ENCODE results near the gene FMNL3. TPM values are rescaled to one million over a fixed set of nuclear protein-coding genes. Genes with fewer than 3 reads are reported as not detected.

The FMNL3 gene
- total and polyA plus RNA-seq, 2 of the 8 experiments (the other 6 are each of a cell fraction or from before 2014, with no cell fraction given): 8.6 to 29.0 TPM

DNA sequence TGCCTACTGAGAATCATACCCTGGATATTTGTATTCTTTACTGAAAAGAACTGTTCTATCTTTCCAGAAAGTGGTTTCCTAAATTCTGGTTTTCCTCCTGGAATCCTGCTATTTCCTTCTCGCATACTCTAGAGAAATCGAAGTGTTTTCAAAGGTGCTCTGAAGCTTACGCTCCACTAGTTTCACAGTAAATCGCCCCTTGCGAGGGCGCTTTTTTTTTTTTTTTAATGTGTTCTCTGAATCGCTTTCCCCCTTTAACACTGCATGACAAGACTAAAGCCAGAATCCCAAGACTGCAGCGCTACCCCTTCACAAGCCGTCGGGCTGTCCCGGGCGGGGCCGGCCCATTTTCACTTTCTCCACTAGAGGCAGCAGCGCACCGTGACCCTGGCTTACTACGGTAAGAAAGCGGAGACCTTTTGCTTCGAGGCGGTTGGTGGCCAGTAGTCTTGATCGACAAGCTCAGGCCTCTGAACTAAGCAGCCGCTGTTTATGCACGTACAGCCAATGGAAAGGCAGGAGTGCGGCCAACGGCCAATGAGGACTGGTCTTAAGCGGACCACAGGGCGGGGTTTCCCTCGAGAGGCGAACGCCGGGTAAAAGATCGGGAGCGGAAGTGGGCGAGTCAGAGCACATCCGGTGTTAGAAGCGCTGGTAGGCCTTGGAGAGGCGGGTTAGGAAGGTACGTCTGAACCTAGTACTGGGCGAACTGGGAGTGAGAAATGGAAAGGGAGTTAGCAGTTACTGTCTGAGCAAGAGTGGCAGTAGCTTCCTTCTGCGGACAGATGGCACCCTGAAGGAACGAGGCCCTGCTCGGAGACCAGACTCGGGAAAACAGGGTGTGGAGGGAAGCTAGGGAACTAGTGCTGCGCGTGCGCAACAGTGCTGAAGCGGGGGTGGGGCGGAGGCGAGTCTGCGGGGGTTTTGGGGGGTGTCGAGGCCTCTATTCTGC is 34.0 kb upstream of the FMNL3 start, which contains the start of gene TMBIM6:
Gene TMBIM6 (plus strand): TSS at position 628 of the 952 bp plus-strand sequence. CDS start 10,937 bp downstream, outside the sequence.
- CTCF ChIA-PET (ENCODE audit: partially characterized antibody): interaction anchor here (0.6 to 2.7 kb wide), 34 partner anchors 8 to 399 kb away, joined by 3 to 14 read pairs (median 4); partner anchors contain the start of gene FAM186B
- no peak for TF ChIP-seq POU5F1 (IDR thresholded peaks at IDR 0.05; ENCODE audit: low read depth, low read length)
- TF ChIP-seq PHF8 (conservative IDR thresholded peaks at IDR 0.05; ENCODE audit: low read depth, low read length): peak; percentile 99
- TF ChIP-seq CTBP2 (IDR thresholded peaks at IDR 0.05; ENCODE audit: borderline replicate concordance, insufficient read depth, insufficient read length, low read length): no peak
- TF ChIP-seq RFX5 (IDR thresholded peaks at IDR 0.05; ENCODE audit: borderline replicate concordance, low read depth, low read length): no peak
- TF ChIP-seq GABPA (IDR thresholded peaks at IDR 0.05; ENCODE audit: borderline replicate concordance, insufficient read depth, low read length): peak; percentile 86
- TF ChIP-seq JUN (IDR thresholded peaks at IDR 0.05; ENCODE audit: low read depth, low read length): no peak
- peak; percentile 2; the same call in 1 of the 2 replicates for TF ChIP-seq SRF (IDR thresholded peaks at IDR 0.05; ENCODE audit: low read depth, low read length)
- peak in 1 of 2 experiments; percentile 63; a peak in 1 of 4 replicates for TF ChIP-seq HDAC2 (IDR thresholded peaks at IDR 0.05; ENCODE audit: borderline replicate concordance in 1 of 2, low read depth in 2 of 2, low read length in 2 of 2)
- no peak for TF ChIP-seq TCF12 (IDR thresholded peaks at IDR 0.05; ENCODE audit: low read depth, low read length)

More for the DNA sequence above, 34.0 kb upstream of the FMNL3 start, which contains the start of gene TMBIM6:
- Histone ChIP-seq H3K56ac (replicated peaks; ENCODE audit: insufficient read length, low read depth, low read length) (peak within 1 kb of the TSS; percentile 43), H4K20me1 (replicated peaks in 1 of 2; ENCODE audit: control insufficient read depth in 1 of 2, insufficient read depth in 2 of 2, low read length in 2 of 2) (peaks cover 24 to 26% of the 10 kb centered on the region in 2 experiments), H3K4me3 (ENCODE audit: extremely low read depth in 1 of 4, insufficient read depth in 2 of 4, low read depth in 3 of 4, low read length in 4 of 4) (peak within 1 kb of the TSS; percentile 74 to 95 (median 82)), H2BK15ac (ENCODE audit: low read length) (no peak within 1 kb of the TSS), H3K27me3 (replicated peaks in 1 of 4; ENCODE audit: control insufficient read depth in 3 of 4, extremely low read depth in 1 of 4, insufficient read depth in 3 of 4, low read length in 3 of 4) (no peaks in the 10 kb centered on the region), H2BK120ac (replicated peaks; ENCODE audit: low read depth, low read length) (peak within 1 kb of the TSS; percentile 55), H3K9me3 (ENCODE audit: insufficient read depth in 2 of 2, low read depth in 1 of 2, low read length in 1 of 2) (no peaks in the 10 kb centered on the region), H3K14ac (ENCODE audit: insufficient read length) (no peak within 1 kb of the TSS), H4K91ac (replicated peaks; ENCODE audit: insufficient read length, low read length) (no peak within 1 kb of the TSS), H3K79me1 (ENCODE audit: low read depth, low read length) (0 out of 2 replicates have a peak, but pooled peaks cover 3% of the 10 kb centered on the region), H3K36me3 (ENCODE audit: control insufficient read depth in 2 of 4, insufficient read depth in 4 of 4, low read length in 3 of 4) (peaks cover 0 to 4% (median 0%) of the 10 kb centered on the region in 4 experiments; a peak in 2 of 8 replicates), H2BK12ac (ENCODE audit: low read depth, low read length) (peak within 1 kb of the TSS; percentile 41; the same call in 1 of the 2 replicates), H3K18ac (ENCODE audit: extremely low read depth, low read length) (peak within 1 kb of the TSS; percentile 97), H3K4me1 (replicated peaks in 1 of 4; ENCODE audit: control insufficient read depth in 3 of 4, insufficient read depth in 4 of 4, low read length in 3 of 4) (peaks cover 0 to 3% (median 2%) of the 10 kb centered on the region in 4 experiments; a peak in 2 of 7 replicates), H3K23me2 (ENCODE audit: low read depth, low read length) (peaks cover 3% of the 10 kb centered on the region), H4K8ac (ENCODE audit: extremely low read depth, insufficient read depth, low read length) (peak within 1 kb of the TSS; percentile 96; the same call in 1 of the 2 replicates), H4K5ac (ENCODE audit: insufficient read length, low read depth, low read length) (peak within 1 kb of the TSS; percentile 86), H2AFZ (ENCODE audit: low read length) (peak within 1 kb of the TSS; percentile 94), H2AK5ac (ENCODE audit: low read depth, low read length) (0 out of 2 replicates have a peak within 1 kb of the TSS, but pooled peaks have one; percentile 11), H2BK5ac (ENCODE audit: low read depth, low read length) (peak within 1 kb of the TSS; percentile 98), H3K27ac (ENCODE audit: low read depth, low read length) (peak within 1 kb of the TSS; percentile 93), H3K4ac (replicated peaks; ENCODE audit: insufficient read length, low read depth, low read length) (no peak within 1 kb of the TSS), H3K79me2 (ENCODE audit: control insufficient read depth in 1 of 2, insufficient read depth in 2 of 2, low read length in 2 of 2) (peaks cover 38 to 45% of the 10 kb centered on the region in 2 experiments), H3K23ac (ENCODE audit: insufficient read length) (no peak within 1 kb of the TSS), H3K4me2 (ENCODE audit: insufficient read depth in 1 of 2, low read depth in 2 of 2, low read length in 2 of 2) (peak within 1 kb of the TSS; percentile 69 to 89), H2BK20ac (ENCODE audit: low read length) (no peak within 1 kb of the TSS), H3K9ac (replicated peaks in 1 of 4; ENCODE audit: extremely low read depth in 1 of 4, low read depth in 3 of 4, low read length in 3 of 4) (peak within 1 kb of the TSS; percentile 90 to 98 (median 98))
- FAIRE-seq (peak; percentile 94), DNase-seq (ENCODE audit: low read depth in 1 of 2, low spot score in 2 of 2) (peak; percentile 99 to 100)
- POLR2A ChIA-PET (ENCODE audit: partially characterized antibody): interaction anchor here (0.6 to 2.7 kb wide), 68 partner anchors 9 to 581 kb away, joined by 3 to 25 read pairs (median 6); partner anchors contain the start of genes BCDIN3D, COX14, FAM186B and FMNL3
- 4% methylated on average over 50 of the region's 50 CpGs; no CpG with 5 or more reads in 1 of the 2 experiments for WGBS, 2 experiments (ENCODE audit: extremely low coverage in 1 of 2, insufficient coverage in 1 of 2, insufficient read length in 1 of 2, insufficient replicate concordance in 2 of 2, low coverage in 1 of 2, low lambda C conversion rate in 2 of 2, missing lambda C conversion rate in 1 of 2)

All from H1 (cell line).